KMS-11 (cell line): Measurements from ENCODE around the gene SDK1.

Experiments used
- H2AFZ ChIP-seq: fragments of 200-600 bp; sonication (generic); 2 replicates; pipeline ENCODE4 v1.6.1; 2016; ENCODE audit warnings: antibody characterized with exemption, mixed run types, low read depth
- H3K27ac ChIP-seq: fragments of 200-600 bp; sonication (generic); 2 replicates; pipeline ENCODE4 v1.6.1; 2016; ENCODE audit warnings: mild to moderate bottlenecking, mixed run types
- H3K27me3 ChIP-seq: fragments of 200-600 bp; sonication (generic); 2 replicates; pipeline ENCODE4 v1.6.1; 2017; ENCODE audit warnings: mild to moderate bottlenecking, low read depth, mixed run types, moderate library complexity; ENCODE audit not compliant: insufficient read depth
- H3K36me3 ChIP-seq: fragments of 200-600 bp; sonication (generic); 2 replicates; pipeline ENCODE4 v1.6.1; 2017; ENCODE audit warnings: mild to moderate bottlenecking, mixed run types; ENCODE audit not compliant: insufficient read depth
- H3K4me1 ChIP-seq: fragments of 200-600 bp; sonication (generic); 2 replicates; pipeline ENCODE4 v1.6.1; 2016; ENCODE audit warnings: mild to moderate bottlenecking, low read depth, mixed run types; ENCODE audit not compliant: poor library complexity, severe bottlenecking
- H3K4me2 ChIP-seq: fragments of 200-600 bp; sonication (generic); 2 replicates; pipeline ENCODE4 v1.7.0; 2016; ENCODE audit warnings: mild to moderate bottlenecking, mixed run types
- H3K4me3 ChIP-seq: fragments of 200-600 bp; sonication (generic); IDR thresholded peaks from 2 replicates; pipeline ENCODE4 v1.6.1; 2017; ENCODE audit warnings: low read depth, low read length, mixed read lengths; ENCODE audit not compliant: insufficient read depth
- H3K79me2 ChIP-seq: fragments of 200-600 bp; sonication (generic); 2 replicates; pipeline ENCODE4 v1.6.1; 2016; ENCODE audit warnings: low read depth, mixed run types; ENCODE audit not compliant: insufficient read depth
- H3K9ac ChIP-seq: fragments of 200-600 bp; sonication (generic); 2 replicates; pipeline ENCODE4 v1.6.1; 2016; ENCODE audit warnings: mild to moderate bottlenecking, mixed run types
- H4K20me1 ChIP-seq: fragments of 200-600 bp; sonication (generic); 2 replicates; pipeline ENCODE4 v1.6.1; 2016; ENCODE audit warnings: mild to moderate bottlenecking, mixed run types; ENCODE audit not compliant: insufficient read depth
- TF ChIP-seq, protein P1 (sequence below): fragments of 200-600 bp; sonication (generic); conservative IDR thresholded peaks from 2 replicates; pipeline ENCODE4 v1.6.1; 2017; ENCODE audit warnings: low read depth, mild to moderate bottlenecking, antibody characterized with exemption, low read length, moderate library complexity, mixed read lengths

SDK1 gene

DNA sequence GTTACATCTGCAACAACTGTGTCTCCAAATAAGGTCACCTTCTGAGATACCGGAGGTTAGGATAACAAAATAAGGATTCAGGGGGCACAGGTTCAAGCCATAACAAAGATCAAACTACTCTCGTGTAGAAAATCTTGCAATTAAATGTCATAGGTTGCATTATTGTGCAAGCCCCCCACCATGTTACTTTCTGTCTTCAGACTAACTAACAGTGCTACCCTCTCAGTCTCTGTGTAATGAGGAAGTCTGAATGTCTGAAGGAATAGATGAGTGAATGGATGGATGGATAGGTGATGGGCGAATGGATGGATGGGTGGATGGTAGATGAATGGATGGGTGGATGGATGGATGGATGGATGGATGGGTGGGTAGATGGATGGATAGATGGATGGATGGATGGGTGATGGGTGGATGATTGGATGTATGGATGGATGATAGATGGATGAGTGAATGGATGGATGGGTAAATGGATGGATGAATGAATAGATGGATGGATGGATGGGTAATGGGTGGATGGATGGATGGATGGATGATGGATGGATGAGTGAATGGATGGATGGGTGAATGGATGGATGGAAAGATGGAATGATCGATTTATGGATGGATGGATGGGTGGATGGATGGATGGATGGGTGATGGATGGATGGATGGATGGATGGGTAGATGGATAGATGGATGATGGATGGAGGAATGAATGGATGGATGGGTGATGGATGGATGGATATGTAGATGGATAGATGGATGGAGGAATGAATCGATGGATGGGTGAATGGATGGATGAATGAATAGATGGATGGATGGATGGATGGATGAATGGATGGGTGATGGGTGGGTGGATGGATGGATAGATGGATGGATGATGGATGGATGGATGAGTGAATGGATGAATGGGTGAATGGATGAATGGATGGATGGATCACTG lies 823.8 kb downstream of the SDK1 start:
- Histone ChIP-seq H3K27ac (no peak overlapping the region), H4K20me1 (no peaks in the 10 kb centered on the region), H3K4me3 (no peak overlapping the region), H3K36me3 (no peaks in the 10 kb centered on the region), H3K27me3 (no peaks in the 10 kb centered on the region), H2AFZ (no peak overlapping the region), H3K79me2 (no peaks in the 10 kb centered on the region), H3K4me1 (no peaks in the 10 kb centered on the region), H3K9ac (no peak overlapping the region), H3K4me2 (no peak overlapping the region)
- TF ChIP-seq, protein P1, sequence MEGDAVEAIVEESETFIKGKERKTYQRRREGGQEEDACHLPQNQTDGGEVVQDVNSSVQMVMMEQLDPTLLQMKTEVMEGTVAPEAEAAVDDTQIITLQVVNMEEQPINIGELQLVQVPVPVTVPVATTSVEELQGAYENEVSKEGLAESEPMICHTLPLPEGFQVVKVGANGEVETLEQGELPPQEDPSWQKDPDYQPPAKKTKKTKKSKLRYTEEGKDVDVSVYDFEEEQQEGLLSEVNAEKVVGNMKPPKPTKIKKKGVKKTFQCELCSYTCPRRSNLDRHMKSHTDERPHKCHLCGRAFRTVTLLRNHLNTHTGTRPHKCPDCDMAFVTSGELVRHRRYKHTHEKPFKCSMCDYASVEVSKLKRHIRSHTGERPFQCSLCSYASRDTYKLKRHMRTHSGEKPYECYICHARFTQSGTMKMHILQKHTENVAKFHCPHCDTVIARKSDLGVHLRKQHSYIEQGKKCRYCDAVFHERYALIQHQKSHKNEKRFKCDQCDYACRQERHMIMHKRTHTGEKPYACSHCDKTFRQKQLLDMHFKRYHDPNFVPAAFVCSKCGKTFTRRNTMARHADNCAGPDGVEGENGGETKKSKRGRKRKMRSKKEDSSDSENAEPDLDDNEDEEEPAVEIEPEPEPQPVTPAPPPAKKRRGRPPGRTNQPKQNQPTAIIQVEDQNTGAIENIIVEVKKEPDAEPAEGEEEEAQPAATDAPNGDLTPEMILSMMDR, result no peak

DNA sequence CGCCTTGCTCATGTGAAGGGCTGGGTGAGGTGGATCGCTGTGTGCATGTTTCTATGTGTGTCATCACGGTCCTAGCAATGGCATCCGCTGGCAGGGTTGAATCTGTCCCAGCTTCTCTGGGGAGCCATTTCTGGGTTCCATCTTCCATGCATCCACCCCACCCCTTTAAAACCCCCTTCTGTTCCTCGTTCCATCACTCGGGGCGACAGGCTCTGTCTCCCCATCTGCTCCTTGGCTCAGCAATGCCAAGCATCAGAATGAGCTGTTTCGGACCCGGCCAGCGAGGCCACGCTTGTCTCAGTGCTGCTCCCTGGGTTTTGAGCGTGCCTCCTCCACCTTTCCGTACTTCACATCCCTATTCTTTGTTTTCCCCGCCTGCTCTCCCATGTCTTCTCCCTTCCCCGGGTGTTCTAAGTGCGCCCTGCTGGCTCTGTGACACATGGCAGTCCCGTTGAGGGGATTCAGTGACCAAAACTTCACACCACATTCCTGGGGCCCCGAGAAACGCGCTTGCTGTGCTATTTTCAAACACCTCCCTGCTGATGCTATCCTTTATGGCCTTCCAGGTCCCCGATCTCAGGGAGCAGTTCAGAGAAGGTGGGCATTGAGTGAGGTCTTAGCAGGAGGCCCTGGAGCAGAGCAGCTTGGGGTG lies 827.0 kb downstream of the SDK1 start:
- H2AFZ ChIP-seq, result no peak overlapping the region
- H3K9ac ChIP-seq, result no peak overlapping the region
- H3K79me2 ChIP-seq, result no peaks in the 10 kb centered on the region
- H3K27ac ChIP-seq, result no peak overlapping the region
- no peaks in the 10 kb centered on the region for H3K4me1 ChIP-seq
- no peaks in the 10 kb centered on the region for H3K27me3 ChIP-seq
- no peak overlapping the region for H3K4me3 ChIP-seq
- TF ChIP-seq, protein P1, result no peak
- H3K36me3 ChIP-seq, result no peaks in the 10 kb centered on the region
- H3K4me2 ChIP-seq, result no peak overlapping the region
- no peaks in the 10 kb centered on the region for H4K20me1 ChIP-seq

DNA sequence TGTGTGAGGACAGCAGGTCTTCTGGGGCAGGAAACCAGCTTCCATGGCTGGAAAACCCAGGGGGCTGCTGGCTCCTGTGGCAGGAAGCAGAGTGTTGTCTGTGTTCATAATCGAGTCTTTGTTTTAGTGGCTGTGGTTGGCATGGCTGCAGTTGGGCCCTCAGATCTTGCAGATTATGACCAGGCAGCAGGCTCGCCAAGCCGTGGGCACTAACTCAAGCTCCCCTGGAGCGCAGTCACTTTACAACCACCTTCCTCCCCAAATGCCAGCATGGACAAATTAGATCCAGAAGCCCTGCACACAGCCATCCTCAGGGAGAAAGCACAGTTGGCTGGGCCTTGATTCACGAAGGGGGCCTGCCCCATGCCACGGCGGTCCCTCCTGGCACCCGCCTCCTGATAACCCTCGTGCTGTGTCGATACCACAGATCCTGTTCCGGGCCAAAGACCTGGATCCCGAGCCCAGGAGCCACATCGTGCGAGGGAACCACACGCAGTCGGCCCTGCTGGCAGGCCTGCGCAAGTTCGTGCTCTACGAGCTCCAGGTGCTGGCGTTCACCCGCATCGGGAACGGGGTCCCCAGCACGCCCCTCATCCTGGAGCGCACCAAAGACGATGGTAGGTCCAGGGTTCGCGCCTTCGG lies 828.5 kb downstream of the SDK1 start:
- Histone ChIP-seq H3K79me2 (no peaks in the 10 kb centered on the region), H3K27me3 (no peaks in the 10 kb centered on the region), H3K27ac (no peak overlapping the region), H3K4me1 (no peaks in the 10 kb centered on the region), H3K4me2 (no peak overlapping the region), H2AFZ (no peak overlapping the region), H3K9ac (no peak overlapping the region), H3K4me3 (no peak overlapping the region), H4K20me1 (no peaks in the 10 kb centered on the region), H3K36me3 (no peaks in the 10 kb centered on the region)
- TF ChIP-seq, protein P1, result no peak

DNA sequence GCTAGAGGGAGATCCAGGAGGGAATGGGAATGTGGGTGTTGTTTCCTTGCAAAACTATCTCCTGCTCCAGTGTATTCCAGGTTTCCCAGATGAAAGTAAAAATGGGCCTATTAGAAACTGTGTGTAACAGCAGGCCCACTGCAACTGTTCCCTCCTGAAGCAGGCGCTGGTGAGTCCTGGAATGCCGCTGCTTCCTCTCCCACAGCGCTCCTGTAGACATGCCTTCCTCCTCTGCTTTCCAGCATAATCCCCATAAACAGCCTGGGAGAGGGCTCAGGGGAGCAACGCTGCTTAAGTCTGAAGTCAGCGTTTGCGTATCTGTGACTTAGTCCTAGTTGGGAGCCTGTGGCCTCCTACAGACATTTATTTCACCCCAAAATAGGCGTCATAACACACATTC lies 830.0 kb downstream of the SDK1 start:
- TF ChIP-seq, protein P1, result no peak
- no peaks in the 10 kb centered on the region for H3K4me1 ChIP-seq

More for the DNA sequence above, 830.0 kb downstream of the SDK1 start:
- Histone ChIP-seq H3K27ac (no peak overlapping the region), H3K79me2 (no peaks in the 10 kb centered on the region), H3K4me2 (no peak overlapping the region), H4K20me1 (no peaks in the 10 kb centered on the region), H3K9ac (no peak overlapping the region), H3K36me3 (no peaks in the 10 kb centered on the region), H3K27me3 (no peaks in the 10 kb centered on the region), H2AFZ (no peak overlapping the region), H3K4me3 (no peak overlapping the region)
